Umbilical cord (tissue), 2 donors: ENCODE data around the gene KBTBD12. TPM values are rescaled to one million over a fixed set of nuclear protein-coding genes. Genes with fewer than 3 reads are reported as not detected.
A peak's percentile ranks its signal among the peaks of the same experiment; 100 is the strongest.

ENCODE experiments used
- DNase-seq: peaks from one replicate; pipeline ENCODE4 v3.0.0-alpha.2; 2015; ENCODE audit warnings: low spot score
- total RNA-seq: library from RNA; depleted of rRNA; stranded (reverse); fragments of >200 nt; gene quantifications from one replicate; pipeline ENCODE4 v1.2.3, GENCODE V29; 2014; ENCODE audit warnings: low replicate concordance; ENCODE audit not compliant: insufficient read depth

The KBTBD12 gene
- total RNA-seq, 1 donor from 2014 or later, result 7.2 TPM

GRCh38 chr3:127985655-127986225 is 70.7 kb downstream of the KBTBD12 start:
- DNase-seq, result no peak

DNA sequence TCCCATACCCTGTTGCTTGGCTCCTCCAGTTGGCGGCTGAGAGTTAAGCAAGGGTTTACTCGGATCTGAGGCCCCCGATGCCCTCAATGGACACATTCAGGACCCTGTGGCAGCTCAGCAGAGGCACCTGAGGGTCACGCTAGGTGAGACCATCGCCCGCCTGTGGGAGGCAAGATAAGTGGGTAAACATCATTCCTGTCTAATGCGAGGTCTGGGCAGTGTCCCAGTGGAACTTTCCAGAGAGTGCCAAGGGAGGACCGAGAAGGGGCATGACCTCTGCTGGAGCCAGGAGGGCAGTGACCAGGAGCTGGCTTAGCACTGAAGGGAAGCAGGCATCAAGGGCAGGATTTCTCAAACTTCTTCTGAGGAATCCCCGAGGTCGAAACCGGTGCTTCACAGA is 71.8 kb downstream of the KBTBD12 start:
- no peak for DNase-seq

- no peak for DNase-seq
Measured at GRCh38 chr3:127987309-127987995, 72.4 kb downstream of the KBTBD12 start.

DNA sequence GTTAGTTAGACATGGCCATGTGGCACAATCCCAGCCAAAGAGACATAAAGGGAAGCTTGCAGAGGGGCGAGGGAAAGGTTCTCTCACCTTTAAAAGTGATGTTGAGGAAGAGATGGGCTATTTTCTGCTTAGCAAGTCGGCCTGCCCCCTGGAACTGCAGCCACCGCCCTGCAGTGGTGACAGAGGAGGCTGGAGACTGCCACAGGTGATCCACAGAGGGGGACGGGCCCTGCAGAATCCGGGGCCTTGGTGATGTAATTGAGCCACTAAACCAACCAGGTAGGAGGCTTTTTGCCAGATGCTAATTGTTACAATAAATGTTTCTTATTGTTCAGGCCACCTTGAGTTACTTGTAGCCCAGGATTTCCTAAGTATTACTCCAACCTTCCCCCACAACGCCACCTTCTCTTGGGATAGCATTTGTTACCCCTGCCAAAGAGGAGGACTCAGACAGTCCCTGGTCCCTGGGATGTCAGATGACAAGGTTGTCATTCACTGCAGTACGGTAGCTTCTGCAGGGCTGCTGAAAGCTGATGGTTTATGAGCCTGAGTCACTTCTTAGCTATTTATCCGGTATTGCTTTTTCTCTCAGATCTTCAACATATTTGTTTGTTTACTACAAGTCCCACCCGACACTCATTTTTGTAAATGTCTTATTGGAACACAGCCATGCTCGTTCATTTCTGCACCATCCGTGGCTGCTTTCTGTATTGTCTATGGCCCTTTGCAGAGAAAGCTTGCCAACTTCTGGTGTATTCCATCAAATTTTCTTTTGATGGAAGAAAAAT is 73.9 kb downstream of the KBTBD12 start:
- no peak for DNase-seq

GRCh38 chr3:127990051-127990450 is 75.0 kb downstream of the KBTBD12 start:
- no peak for DNase-seq

- no peak for DNase-seq
Measured at GRCh38 chr3:127990461-127990860, 75.4 kb downstream of the KBTBD12 start.

GRCh38 chr3:127991251-127991650 is 76.2 kb downstream of the KBTBD12 start:
- no peak for DNase-seq

GRCh38 chr3:127991681-127992080 is 76.6 kb downstream of the KBTBD12 start:
- no peak for DNase-seq

- DNase-seq, result no peak
Measured at GRCh38 chr3:127992127-127992526, 77.1 kb downstream of the KBTBD12 start.

DNA sequence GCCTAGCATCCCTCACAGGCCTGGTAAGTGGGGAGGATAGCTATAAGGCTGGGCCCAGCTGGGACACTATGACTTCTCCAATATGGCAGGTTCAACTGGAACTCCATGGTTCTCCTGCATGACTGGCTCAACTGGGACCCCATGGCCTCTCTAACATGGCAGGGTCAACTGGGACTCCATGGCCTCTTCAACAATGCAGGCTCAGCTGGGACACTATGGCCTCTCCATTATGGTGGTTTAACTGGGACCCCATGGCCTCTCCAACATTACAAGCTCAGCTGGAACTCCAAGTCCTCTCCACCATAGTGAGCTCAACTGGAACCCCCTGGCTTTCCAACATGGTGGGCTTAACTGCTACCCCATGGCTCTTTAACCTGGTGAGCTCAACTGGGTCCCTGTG is 79.0 kb downstream of the KBTBD12 start:
- no peak for DNase-seq

GRCh38 chr3:127997016-127997415 is 82.0 kb downstream of the KBTBD12 start:
- DNase-seq, result no peak

DNA sequence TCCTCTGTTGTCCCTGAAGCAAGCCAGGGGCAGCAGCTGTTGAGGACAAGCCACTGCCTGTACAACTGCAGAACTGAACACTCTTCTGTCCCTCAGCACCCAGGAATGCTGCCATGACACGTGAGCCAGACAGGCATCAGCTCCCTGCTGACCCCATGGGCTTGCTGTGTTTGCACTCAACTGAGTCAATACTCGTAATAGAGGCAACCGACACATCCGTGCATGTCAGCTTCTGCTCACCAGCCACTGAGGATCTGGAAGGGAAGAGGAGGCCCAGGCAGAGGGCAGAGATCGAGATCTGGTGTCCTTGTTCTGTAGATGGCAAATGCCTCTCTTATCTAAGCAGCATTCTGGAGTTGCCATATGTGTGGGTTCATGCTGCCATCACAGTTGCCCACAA is 82.9 kb downstream of the KBTBD12 start:
- DNase-seq, result no peak

DNA sequence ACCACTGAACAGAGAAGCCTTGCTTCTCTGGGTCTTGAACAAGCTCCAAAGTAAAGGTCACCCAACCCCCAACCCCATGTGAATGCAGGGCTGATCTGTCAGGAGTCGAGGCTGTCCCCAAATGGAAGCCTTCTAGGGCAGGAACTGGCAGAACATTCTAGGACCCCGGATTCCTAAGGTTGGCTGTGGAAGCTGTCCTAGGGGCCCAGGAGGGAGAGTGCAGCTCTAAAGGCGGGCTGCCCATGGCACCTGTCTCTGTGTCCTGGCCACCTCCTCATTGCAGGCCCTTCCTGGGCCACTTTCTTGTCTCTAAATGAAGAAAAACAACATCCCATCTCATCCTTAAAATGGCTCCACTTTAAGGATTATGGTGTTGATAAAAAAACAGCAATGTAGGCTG is 83.6 kb downstream of the KBTBD12 start:
- no peak for DNase-seq

- no peak for DNase-seq
Measured at GRCh38 chr3:127999509-128000106, 84.6 kb downstream of the KBTBD12 start.

GRCh38 chr3:128001576-128001975 is 86.5 kb downstream of the KBTBD12 start:
- DNase-seq, result no peak

DNA sequence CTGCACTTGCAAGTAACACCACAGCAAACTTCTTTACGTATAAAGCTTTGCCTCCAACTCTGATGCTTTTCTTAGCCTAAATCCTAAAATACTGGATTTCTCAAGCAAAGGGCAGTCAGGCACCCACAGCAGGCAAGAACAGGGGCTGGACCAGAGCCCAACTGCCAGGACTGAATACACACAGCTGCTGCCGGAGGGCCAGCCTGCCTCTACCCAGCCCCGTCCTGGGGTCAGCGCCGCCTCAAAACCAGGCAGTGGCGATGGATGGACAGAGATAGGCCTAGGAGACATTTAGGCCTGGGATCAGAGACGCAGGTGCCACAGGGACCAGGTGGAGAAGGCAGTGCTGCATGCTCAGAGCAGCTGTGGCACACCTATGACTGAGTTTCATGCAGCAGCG is 89.6 kb downstream of the KBTBD12 start:
- DNase-seq, result no peak

- no peak for DNase-seq
Measured at GRCh38 chr3:128006061-128007032, 91.3 kb downstream of the KBTBD12 start.

DNA sequence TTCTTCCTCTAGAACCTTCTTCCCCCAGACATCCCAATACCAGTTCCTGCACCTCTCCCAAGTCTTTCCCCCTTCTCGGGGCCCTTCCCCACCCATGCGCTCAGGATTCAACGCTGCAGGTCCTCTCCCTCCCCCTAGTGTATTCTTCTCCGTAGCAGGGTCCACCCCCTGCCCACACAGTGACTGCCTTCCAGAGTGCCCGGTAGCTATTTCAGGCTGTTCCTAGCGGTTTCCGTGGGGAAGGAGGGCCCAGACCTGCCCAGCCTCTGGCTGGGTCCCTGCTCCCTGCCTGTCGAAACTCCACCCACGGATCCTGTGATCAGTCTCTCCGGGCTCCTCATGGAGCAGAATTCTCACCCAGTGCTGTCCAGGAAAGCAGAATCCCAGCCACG is 92.0 kb downstream of the KBTBD12 start:
- DNase-seq, result no peak

GRCh38 chr3:128009952-128010846 is 95.2 kb downstream of the KBTBD12 start:
- peak; percentile 89 for DNase-seq

DNA sequence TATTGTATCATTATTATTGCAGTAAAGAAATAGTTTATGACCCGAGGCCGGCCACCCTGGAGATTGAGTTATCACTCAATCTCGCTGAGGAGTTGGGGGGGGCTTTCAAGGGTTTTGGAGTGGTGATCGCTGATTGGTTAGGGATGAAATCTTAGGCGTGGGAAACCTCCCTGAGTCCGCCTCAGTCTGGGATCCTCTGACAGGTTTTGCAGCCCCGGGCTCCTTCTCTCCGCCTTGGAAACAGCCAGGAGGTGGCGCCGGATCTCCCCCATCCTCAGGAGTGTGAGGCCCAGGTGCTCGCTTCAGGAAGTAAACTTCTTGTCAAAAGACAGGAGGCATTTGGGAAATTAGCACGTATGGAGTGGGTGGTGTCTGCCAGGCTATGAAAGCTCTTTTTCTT is 96.1 kb downstream of the KBTBD12 start:
- DNase-seq, result peak; percentile 70
